ENCODE measurements around the gene GOLPH3L.
"Not testable (repeated sequence)": the region's sequence is repeated elsewhere in the genome, so short reads cannot be mapped to it uniquely, and the experiment has no call there.

The GOLPH3L gene

DNA sequence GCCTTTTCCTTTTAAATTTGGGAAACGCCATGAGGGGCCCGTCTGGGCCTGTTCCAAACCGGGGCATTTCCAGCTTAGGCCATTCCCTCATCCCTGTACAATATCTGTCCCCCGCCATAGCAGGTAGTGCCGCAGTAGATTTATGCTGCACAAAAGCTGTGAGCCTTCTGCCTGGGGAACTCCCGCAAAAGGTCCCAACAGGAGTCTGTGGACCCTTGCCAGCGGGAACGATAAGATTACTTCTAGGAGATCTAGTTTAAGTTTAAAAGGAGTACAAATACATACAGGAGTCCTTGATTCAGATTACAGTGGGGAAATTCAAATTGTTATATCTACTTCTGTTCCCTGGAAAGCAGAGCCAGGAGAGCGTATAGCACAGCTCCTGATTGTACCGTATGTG lies 42.3 kb downstream of the GOLPH3L start:
- not testable (repeated sequence) for H2BK5ac ChIP-seq (ENCODE audit: low read length); H3K14ac ChIP-seq (ENCODE audit: low read length); H2BK120ac ChIP-seq (ENCODE audit: low read depth, low read length); H3K36me3 ChIP-seq (replicated peaks in 1 of 2; ENCODE audit: control insufficient read depth in 2 of 2, insufficient read depth in 2 of 2, low read length in 2 of 2); H3K4me1 ChIP-seq (ENCODE audit: control insufficient read depth in 2 of 2, insufficient read depth in 1 of 2, low read depth in 1 of 2, low read length in 2 of 2); H3K23ac ChIP-seq (ENCODE audit: low read depth, low read length, poor library complexity); DNase-seq (ENCODE audit: low spot score); H3K79me1 ChIP-seq (ENCODE audit: low read depth, low read length); H2BK15ac ChIP-seq (ENCODE audit: low read length); H3K4ac ChIP-seq (ENCODE audit: low read length); H3K4me2 ChIP-seq (ENCODE audit: insufficient read depth, low read length, poor library complexity, severe bottlenecking); H3K4me3 ChIP-seq (ENCODE audit: low read length in 2 of 2); H3K18ac ChIP-seq (ENCODE audit: low read length); H2AK5ac ChIP-seq (ENCODE audit: low read depth, low read length); H4K8ac ChIP-seq (ENCODE audit: low read depth, low read length); H2BK12ac ChIP-seq (ENCODE audit: low read length); H4K91ac ChIP-seq (ENCODE audit: low read depth, low read length, poor library complexity); H3K27ac ChIP-seq (replicated peaks; ENCODE audit: low read length); H3K27me3 ChIP-seq (ENCODE audit: control insufficient read depth in 3 of 3, insufficient read depth in 3 of 3, low read depth in 1 of 3, low read length in 3 of 3); H3K9me3 ChIP-seq (replicated peaks in 1 of 2; ENCODE audit: control insufficient read depth in 2 of 2, insufficient read depth in 1 of 2, low read depth in 1 of 2, low read length in 2 of 2); H3K9ac ChIP-seq (ENCODE audit: low read depth, low read length, poor library complexity); H2AFZ ChIP-seq (ENCODE audit: low read length)
- no CpG with 5 or more reads among the region's 10 CpGs for WGBS, 2 donors (ENCODE audit: extremely low coverage in 2 of 2, insufficient read length in 2 of 2, insufficient replicate concordance in 1 of 2)

DNA sequence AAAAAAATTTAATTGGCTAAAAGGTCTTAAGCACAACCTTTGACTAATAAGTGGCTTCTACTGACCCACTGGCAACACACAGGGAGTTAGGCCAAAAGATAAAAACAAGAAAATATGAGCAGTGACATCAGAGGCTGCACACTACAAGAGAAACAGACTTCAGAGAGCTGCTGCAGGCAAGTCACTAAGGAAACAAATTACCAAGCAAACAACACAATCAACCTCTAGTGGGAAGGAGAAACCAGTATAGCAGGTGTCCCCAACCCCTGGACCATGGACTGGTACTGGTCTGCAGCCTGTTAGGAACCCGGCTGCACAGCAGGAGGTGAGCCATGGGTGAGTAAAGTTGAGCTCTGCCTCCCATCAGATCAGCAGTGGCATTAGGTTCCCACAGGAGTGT lies 46.8 kb downstream of the GOLPH3L start:
- H3K27ac ChIP-seq (replicated peaks; ENCODE audit: low read length), result no peak overlapping the region
- H3K18ac ChIP-seq (ENCODE audit: low read length), result no peak overlapping the region
- no peak for DNase-seq (ENCODE audit: low spot score)
- no peak overlapping the region for H3K9ac ChIP-seq (ENCODE audit: low read depth, low read length, poor library complexity)
- H2BK5ac ChIP-seq (ENCODE audit: low read length), result no peak overlapping the region
- no peak overlapping the region for H3K23ac ChIP-seq (ENCODE audit: low read depth, low read length, poor library complexity)
- H2BK120ac ChIP-seq (ENCODE audit: low read depth, low read length), result no peak overlapping the region
- H3K27me3 ChIP-seq (ENCODE audit: control insufficient read depth in 3 of 3, insufficient read depth in 3 of 3, low read depth in 1 of 3, low read length in 3 of 3), result no peaks in the 10 kb centered on the region
- H3K4me1 ChIP-seq (ENCODE audit: control insufficient read depth in 2 of 2, insufficient read depth in 1 of 2, low read depth in 1 of 2, low read length in 2 of 2), result no peaks in the 10 kb centered on the region
- no peak overlapping the region for H3K4ac ChIP-seq (ENCODE audit: low read length)
- H3K9me3 ChIP-seq (replicated peaks in 1 of 2; ENCODE audit: control insufficient read depth in 2 of 2, insufficient read depth in 1 of 2, low read depth in 1 of 2, low read length in 2 of 2), result no peaks in the 10 kb centered on the region
- H4K91ac ChIP-seq (ENCODE audit: low read depth, low read length, poor library complexity), result no peak overlapping the region
- no peaks in the 10 kb centered on the region for H3K79me1 ChIP-seq (ENCODE audit: low read depth, low read length)
- H4K8ac ChIP-seq (ENCODE audit: low read depth, low read length), result no peak overlapping the region
- H2BK15ac ChIP-seq (ENCODE audit: low read length), result no peak overlapping the region
- H3K4me2 ChIP-seq (ENCODE audit: insufficient read depth, low read length, poor library complexity, severe bottlenecking), result no peak overlapping the region
- no CpG with 5 or more reads among the region's 1 CpG for WGBS, 2 donors (ENCODE audit: extremely low coverage in 2 of 2, insufficient read length in 2 of 2, insufficient replicate concordance in 1 of 2)
- H3K36me3 ChIP-seq (replicated peaks in 1 of 2; ENCODE audit: control insufficient read depth in 2 of 2, insufficient read depth in 2 of 2, low read length in 2 of 2), result peaks cover 5 to 38% of the 10 kb centered on the region in 2 donors
- H2AFZ ChIP-seq (ENCODE audit: low read length), result no peak overlapping the region
- H2BK12ac ChIP-seq (ENCODE audit: low read length), result no peak overlapping the region
- no peak overlapping the region for H2AK5ac ChIP-seq (ENCODE audit: low read depth, low read length)
- no peak overlapping the region for H3K14ac ChIP-seq (ENCODE audit: low read length)
- no peak overlapping the region for H3K4me3 ChIP-seq (ENCODE audit: low read length in 2 of 2)

- H3K4me3 ChIP-seq (ENCODE audit: low read length in 2 of 2), result no peak overlapping the region
- no peak overlapping the region for H3K27ac ChIP-seq (replicated peaks; ENCODE audit: low read length)
- no peak overlapping the region for H3K23ac ChIP-seq (ENCODE audit: low read depth, low read length, poor library complexity)
- no peak overlapping the region for H3K4ac ChIP-seq (ENCODE audit: low read length)
- WGBS, 2 donors (ENCODE audit: extremely low coverage in 2 of 2, insufficient read length in 2 of 2, insufficient replicate concordance in 1 of 2), result no CpG with 5 or more reads among the region's 5 CpGs
- no peak overlapping the region for H3K14ac ChIP-seq (ENCODE audit: low read length)
- no peaks in the 10 kb centered on the region for H3K27me3 ChIP-seq (ENCODE audit: control insufficient read depth in 3 of 3, insufficient read depth in 3 of 3, low read depth in 1 of 3, low read length in 3 of 3)
- H2AFZ ChIP-seq (ENCODE audit: low read length), result no peak overlapping the region
- H2BK5ac ChIP-seq (ENCODE audit: low read length), result no peak overlapping the region
- H2BK12ac ChIP-seq (ENCODE audit: low read length), result no peak overlapping the region
- no peak overlapping the region for H2AK5ac ChIP-seq (ENCODE audit: low read depth, low read length)
- H3K9me3 ChIP-seq (replicated peaks in 1 of 2; ENCODE audit: control insufficient read depth in 2 of 2, insufficient read depth in 1 of 2, low read depth in 1 of 2, low read length in 2 of 2), result no peaks in the 10 kb centered on the region
- H3K4me1 ChIP-seq (ENCODE audit: control insufficient read depth in 2 of 2, insufficient read depth in 1 of 2, low read depth in 1 of 2, low read length in 2 of 2), result no peaks in the 10 kb centered on the region
- H2BK15ac ChIP-seq (ENCODE audit: low read length), result no peak overlapping the region
- H4K8ac ChIP-seq (ENCODE audit: low read depth, low read length), result no peak overlapping the region
- no peaks in the 10 kb centered on the region for H3K79me1 ChIP-seq (ENCODE audit: low read depth, low read length)
- no peak overlapping the region for H3K4me2 ChIP-seq (ENCODE audit: insufficient read depth, low read length, poor library complexity, severe bottlenecking)
- DNase-seq (ENCODE audit: low spot score), result no peak
- H4K91ac ChIP-seq (ENCODE audit: low read depth, low read length, poor library complexity), result no peak overlapping the region
- no peak overlapping the region for H3K18ac ChIP-seq (ENCODE audit: low read length)
- H3K9ac ChIP-seq (ENCODE audit: low read depth, low read length, poor library complexity), result no peak overlapping the region
- peaks cover 5 to 38% of the 10 kb centered on the region in 2 donors for H3K36me3 ChIP-seq (replicated peaks in 1 of 2; ENCODE audit: control insufficient read depth in 2 of 2, insufficient read depth in 2 of 2, low read length in 2 of 2)
- H2BK120ac ChIP-seq (ENCODE audit: low read depth, low read length), result no peak overlapping the region
Measured at GRCh38 chr1:150649441-150650075, 47.4 kb downstream of the GOLPH3L start.

DNA sequence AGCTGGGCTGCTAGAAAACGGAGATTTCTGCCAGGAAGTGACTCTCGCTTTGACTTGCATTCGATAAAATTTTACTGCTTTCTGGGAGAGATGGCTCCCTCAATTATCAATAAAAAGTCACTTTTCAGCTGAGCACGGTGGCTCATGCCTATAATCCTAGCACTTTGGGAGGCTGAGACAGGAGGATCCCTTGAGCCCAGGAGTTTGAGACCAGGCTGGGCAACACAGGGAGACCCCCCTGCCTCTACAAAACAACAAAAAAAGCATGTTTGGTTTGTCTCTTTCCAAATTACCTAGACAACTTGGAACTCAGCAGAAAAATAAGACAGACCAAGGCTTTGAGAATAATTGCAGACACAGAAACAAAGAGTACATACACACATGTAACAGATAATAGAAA lies 54.7 kb downstream of the GOLPH3L start:
- no peak for DNase-seq (ENCODE audit: low spot score)
- H3K4me3 ChIP-seq (ENCODE audit: low read length in 2 of 2), result no peak overlapping the region
- no peak overlapping the region for H2AFZ ChIP-seq (ENCODE audit: low read length)
- no peak overlapping the region for H4K8ac ChIP-seq (ENCODE audit: low read depth, low read length)
- H2BK5ac ChIP-seq (ENCODE audit: low read length), result no peak overlapping the region
- H3K14ac ChIP-seq (ENCODE audit: low read length), result no peak overlapping the region
- H3K18ac ChIP-seq (ENCODE audit: low read length), result no peak overlapping the region
- no peak overlapping the region for H3K4ac ChIP-seq (ENCODE audit: low read length)
- H2BK120ac ChIP-seq (ENCODE audit: low read depth, low read length), result no peak overlapping the region
- peaks cover 2 to 5% of the 10 kb centered on the region in 2 donors for H3K4me1 ChIP-seq (ENCODE audit: control insufficient read depth in 2 of 2, insufficient read depth in 1 of 2, low read depth in 1 of 2, low read length in 2 of 2)
- no peak overlapping the region for H3K23ac ChIP-seq (ENCODE audit: low read depth, low read length, poor library complexity)
- H4K91ac ChIP-seq (ENCODE audit: low read depth, low read length, poor library complexity), result no peak overlapping the region
- H3K9me3 ChIP-seq (replicated peaks in 1 of 2; ENCODE audit: control insufficient read depth in 2 of 2, insufficient read depth in 1 of 2, low read depth in 1 of 2, low read length in 2 of 2), result no peaks in the 10 kb centered on the region
- no peak overlapping the region for H2BK15ac ChIP-seq (ENCODE audit: low read length)
- WGBS, 2 donors (ENCODE audit: extremely low coverage in 2 of 2, insufficient read length in 2 of 2, insufficient replicate concordance in 1 of 2), result no CpG with 5 or more reads among the region's 4 CpGs
- H3K79me1 ChIP-seq (ENCODE audit: low read depth, low read length), result no peaks in the 10 kb centered on the region
- H3K27ac ChIP-seq (replicated peaks; ENCODE audit: low read length), result no peak overlapping the region
- H3K36me3 ChIP-seq (replicated peaks in 1 of 2; ENCODE audit: control insufficient read depth in 2 of 2, insufficient read depth in 2 of 2, low read length in 2 of 2), result peaks cover 2 to 17% of the 10 kb centered on the region in 2 donors
- H3K4me2 ChIP-seq (ENCODE audit: insufficient read depth, low read length, poor library complexity, severe bottlenecking), result no peak overlapping the region
- no peak overlapping the region for H2AK5ac ChIP-seq (ENCODE audit: low read depth, low read length)
- no peak overlapping the region for H3K9ac ChIP-seq (ENCODE audit: low read depth, low read length, poor library complexity)
- no peaks in the 10 kb centered on the region for H3K27me3 ChIP-seq (ENCODE audit: control insufficient read depth in 3 of 3, insufficient read depth in 3 of 3, low read depth in 1 of 3, low read length in 3 of 3)
- H2BK12ac ChIP-seq (ENCODE audit: low read length), result no peak overlapping the region

All from neuronal stem cell (in vitro differentiated cells).